GM19099 (cell line): ENCODE data around the gene HSPA12B.

Source experiments
- POLR2A ChIP-seq: IDR thresholded peaks from 3 replicates; pipeline ENCODE4 v1.6.1; 2011; ENCODE audit warnings: low read depth; ENCODE audit not compliant: insufficient read length; ENCODE audit errors: extremely low read depth

The HSPA12B gene

GRCh38 chr20:3733119-3733995 lies 872 bp downstream of the HSPA12B start:
- no peak for TF ChIP-seq POLR2A

DNA sequence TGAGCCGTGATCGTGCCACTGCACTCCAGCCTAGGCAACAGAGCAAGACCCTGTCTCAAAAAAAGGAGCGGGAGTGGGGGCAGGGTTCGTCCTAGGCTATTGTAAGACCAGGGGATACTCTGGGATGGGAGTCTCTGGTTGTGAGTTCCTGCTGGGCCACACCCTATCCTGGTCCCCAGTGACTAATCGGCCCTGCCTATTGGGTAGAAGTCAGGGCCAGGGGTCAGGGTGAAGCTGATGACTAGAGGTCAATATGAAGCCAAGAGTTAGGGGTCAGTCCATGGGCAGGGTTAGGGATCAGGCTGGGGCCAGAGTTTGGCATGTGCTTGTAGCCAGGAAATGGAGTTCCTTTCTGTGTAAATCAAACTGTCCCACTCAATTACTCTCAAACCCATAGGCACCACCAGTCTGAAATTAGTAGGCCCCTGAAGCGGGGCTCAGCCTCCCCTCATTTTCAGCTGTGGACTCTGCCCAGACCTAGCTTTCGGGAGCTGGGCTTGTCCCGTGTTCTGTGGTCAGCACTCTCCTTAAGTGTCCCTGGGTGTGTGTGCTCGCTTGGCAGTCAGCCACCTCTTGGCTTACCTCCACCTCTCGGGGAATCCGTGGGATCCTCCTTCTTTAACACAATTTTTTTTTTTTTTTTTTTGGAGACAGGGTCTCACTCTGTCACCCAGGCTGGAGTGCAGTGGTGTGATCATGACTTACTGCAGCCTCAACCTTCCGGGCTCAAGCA lies 1.8 kb downstream of the HSPA12B start:
- no peak for TF ChIP-seq POLR2A

DNA sequence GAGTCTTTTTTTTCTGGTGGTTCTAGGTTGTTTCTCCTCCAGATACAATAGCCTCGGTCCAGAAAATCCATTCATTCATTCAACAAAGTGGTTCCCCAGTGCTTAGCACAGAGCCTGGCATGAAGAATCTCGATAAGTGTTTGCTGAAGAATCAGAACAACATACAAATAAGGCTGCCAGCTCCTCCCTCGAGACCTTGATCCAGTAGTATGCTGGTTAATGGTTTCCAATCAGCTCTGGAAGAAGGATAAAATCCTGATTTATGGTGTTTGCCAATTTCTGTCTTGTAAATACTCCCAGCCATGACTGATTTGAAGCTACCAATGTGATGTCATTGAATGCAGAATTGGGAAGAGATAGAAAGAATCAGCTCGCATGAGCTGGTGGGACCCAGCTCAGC lies 3.3 kb downstream of the HSPA12B start:
- TF ChIP-seq POLR2A = no peak

DNA sequence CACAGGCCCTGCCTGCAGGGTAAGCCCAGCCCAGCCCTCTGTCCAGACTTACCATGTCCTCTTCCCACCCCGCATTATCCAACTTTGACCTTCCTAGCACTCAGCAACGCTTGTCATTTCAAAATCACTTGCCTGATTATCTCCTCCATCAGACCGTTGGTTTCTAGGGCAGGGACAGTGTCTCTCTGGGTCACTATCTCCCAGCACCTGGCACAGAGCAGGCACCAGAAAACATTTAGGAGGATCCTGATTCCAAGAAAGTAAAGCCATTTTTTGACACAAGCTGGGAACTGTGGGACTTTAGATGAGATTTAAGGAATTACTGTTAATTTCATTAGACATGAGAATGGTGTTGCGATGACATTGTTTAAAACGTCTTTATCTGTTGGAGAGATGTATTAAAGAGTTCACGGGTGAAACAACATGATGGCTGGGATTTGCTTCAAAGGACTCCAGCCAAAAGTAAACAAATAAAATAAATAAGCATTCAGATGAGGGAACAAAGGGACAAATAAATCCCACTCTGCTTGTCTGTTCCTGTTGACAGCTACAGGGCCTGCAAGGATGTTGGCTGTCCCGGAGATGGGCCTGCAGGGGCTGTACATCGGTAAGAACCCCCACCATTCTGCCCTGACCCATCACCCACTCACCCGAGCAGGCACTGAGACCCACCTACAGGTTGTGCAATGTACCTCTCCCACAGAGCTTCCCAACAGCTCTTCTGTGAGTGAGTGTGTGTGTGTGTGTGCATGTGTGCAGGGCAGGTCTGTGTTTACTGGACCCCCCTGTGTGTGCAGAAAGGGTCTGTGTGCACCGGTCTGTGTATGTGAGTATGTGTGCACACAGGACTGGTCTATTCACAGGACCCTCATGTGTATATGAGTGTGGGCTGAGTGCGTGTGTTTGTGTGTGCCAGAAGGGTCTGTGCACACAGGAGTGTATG lies 5.9 kb downstream of the HSPA12B start:
- TF ChIP-seq POLR2A = no peak

DNA sequence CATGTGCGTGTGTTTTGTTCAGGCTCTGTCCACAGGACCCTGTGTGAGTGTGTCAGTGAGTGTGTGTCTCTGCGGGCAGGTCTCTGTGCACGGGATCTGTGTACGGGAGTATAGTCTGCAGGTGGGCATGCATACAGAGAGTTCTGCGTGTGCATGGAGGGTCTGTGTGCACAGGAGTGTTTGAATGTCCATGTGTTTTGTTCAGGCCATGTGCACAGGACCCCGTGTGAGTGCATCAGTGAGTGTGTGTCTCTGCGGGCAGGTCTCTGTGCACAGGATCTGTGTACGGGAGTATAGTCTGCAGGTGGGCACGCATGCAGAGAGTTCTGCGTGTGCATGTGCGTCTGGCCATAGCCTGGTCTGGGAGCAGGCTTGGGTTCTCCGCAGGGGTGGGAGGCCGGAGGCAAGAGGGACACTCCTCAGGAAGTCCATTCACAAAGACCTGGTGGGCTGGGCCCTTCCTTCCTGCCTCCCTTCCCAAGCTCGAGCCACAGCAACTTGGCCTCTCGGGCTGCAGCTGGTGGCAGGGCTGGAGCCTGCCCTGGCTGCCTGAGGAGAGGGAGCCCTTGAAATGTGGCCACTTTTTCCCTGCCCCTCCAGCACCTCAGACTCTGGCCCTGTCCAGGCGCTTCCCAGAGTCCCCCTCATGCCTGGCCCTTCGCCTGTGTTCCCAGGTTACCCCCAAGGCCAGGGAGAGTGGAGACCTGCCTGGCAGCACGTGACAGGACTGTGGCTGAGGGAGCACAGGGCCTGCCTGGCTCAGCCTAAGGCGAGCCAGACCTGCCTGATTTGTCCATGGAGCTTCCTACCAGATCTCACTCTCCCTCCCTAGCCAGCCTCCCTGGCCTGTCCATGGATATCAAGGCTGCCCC lies 6.8 kb downstream of the HSPA12B start:
- TF ChIP-seq POLR2A = no peak

GRCh38 chr20:3739926-3740451 lies 7.5 kb downstream of the HSPA12B start:
- TF ChIP-seq POLR2A = no peak

- no peak for TF ChIP-seq POLR2A
Measured at GRCh38 chr20:3740615-3741301, 8.3 kb downstream of the HSPA12B start.

GRCh38 chr20:3741836-3742458 lies 9.5 kb downstream of the HSPA12B start:
- TF ChIP-seq POLR2A = no peak

- no peak for TF ChIP-seq POLR2A
Measured at GRCh38 chr20:3743251-3743650, 10.8 kb downstream of the HSPA12B start.

GRCh38 chr20:3744037-3744436 lies 11.6 kb downstream of the HSPA12B start:
- no peak for TF ChIP-seq POLR2A

DNA sequence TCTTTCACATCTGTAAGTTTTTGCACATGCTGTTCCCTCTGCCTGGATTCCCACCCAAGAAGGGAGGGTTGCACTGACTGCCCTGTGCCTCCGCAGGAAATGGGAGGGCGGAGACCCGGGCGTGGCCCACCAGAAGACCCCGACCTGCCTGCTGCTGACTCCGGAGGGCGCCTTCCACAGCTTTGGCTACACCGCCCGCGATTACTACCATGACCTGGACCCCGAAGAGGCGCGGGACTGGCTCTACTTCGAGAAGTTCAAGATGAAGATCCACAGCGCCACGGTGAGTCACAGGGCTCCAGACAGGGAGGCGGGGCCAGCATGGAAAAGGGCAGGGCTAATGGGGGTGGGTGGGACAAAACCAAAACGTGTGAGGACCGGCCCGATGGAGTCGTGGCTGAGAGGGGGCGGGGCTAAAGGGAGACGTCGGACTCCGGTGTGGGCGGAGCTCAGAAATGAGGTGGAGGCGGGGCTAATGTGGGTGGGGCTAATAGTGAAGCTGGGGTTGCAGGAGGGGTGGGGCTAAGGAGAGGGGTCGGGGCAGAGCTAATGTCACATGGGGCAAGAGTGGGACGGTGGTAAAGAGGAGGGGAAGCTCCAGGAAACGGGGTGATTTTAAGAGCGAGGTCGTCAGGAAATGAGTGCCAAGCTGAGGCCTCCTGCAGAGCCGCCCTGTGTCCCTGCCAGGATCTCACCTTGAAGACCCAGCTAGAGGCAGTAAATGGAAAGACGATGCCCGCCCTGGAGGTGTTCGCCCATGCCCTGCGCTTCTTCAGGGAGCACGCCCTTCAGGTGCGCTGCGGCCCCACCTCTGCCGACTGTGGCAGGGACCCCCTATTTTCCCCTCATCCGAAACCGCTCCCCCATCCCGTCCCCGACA lies 12.6 kb downstream of the HSPA12B start:
- no peak for TF ChIP-seq POLR2A

DNA sequence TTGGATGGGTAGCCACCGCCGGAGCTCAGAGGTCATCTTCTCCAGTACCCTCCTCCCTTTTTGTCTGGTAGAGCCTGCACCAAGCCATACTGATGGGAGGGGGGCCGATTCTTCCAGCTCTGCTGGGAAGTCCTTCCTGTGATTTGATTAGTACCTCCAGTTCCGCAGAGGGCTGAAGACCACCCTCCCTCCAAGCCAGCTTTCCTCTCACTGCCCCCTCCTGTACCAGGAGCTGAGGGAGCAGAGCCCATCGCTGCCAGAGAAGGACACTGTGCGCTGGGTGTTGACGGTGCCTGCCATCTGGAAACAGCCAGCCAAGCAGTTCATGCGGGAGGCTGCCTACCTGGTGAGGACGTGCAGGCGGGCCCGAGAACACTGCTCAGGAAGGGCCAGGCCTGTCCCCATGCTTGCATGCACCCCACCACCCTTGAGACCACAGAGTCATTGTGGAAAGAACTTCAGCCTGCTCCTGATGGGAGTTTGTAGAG lies 13.2 kb downstream of the HSPA12B start:
- no peak for TF ChIP-seq POLR2A
